ENCODE results near the gene BTN2A1.
"Not testable (repeated sequence)": the region's sequence is repeated elsewhere in the genome, so short reads cannot be mapped to it uniquely, and the experiment has no call there.

The BTN2A1 gene

GRCh38 chr6:26433680-26434079 is 24.1 kb upstream of the BTN2A1 start:
- DNase-seq: not testable (repeated sequence)

- DNase-seq: no peak
These were observed 21.7 kb upstream of the BTN2A1 start for GRCh38 chr6:26436018-26436417.

GRCh38 chr6:26437550-26437949 is 20.2 kb upstream of the BTN2A1 start:
- DNase-seq: no peak

GRCh38 chr6:26438000-26438399 is 19.8 kb upstream of the BTN2A1 start:
- no peak for DNase-seq

- DNase-seq: no peak
These were observed 18.3 kb upstream of the BTN2A1 start for GRCh38 chr6:26439151-26440125.

- no peak for DNase-seq
These were observed 16.8 kb upstream of the BTN2A1 start for GRCh38 chr6:26440977-26441358.

GRCh38 chr6:26441977-26442376 is 15.8 kb upstream of the BTN2A1 start:
- no peak for DNase-seq

- DNase-seq: no peak
These were observed 11.7 kb upstream of the BTN2A1 start for GRCh38 chr6:26445934-26446667.

GRCh38 chr6:26447257-26447656 is 10.5 kb upstream of the BTN2A1 start:
- DNase-seq: no peak

- no peak for DNase-seq
These were observed 7.5 kb upstream of the BTN2A1 start for GRCh38 chr6:26450240-26450639.

GRCh38 chr6:26452631-26453235 is 5.0 kb upstream of the BTN2A1 start:
- DNase-seq: no peak

- DNase-seq: no peak
These were observed 3.1 kb upstream of the BTN2A1 start for GRCh38 chr6:26454631-26455030.

GRCh38 chr6:26455357-26455970 is 2.3 kb upstream of the BTN2A1 start:
- no peak for DNase-seq

- peak in 1 of 2 donors; percentile 72 for DNase-seq
These were observed 420 bp upstream of the BTN2A1 start for GRCh38 chr6:26457264-26457805.

GRCh38 chr6:26459023-26459810 is 1.5 kb downstream of the BTN2A1 start:
- DNase-seq: no peak

- not testable (repeated sequence) for DNase-seq
These were observed 3.6 kb downstream of the BTN2A1 start for GRCh38 chr6:26461353-26461752.

- DNase-seq: no peak
These were observed 6.3 kb downstream of the BTN2A1 start for GRCh38 chr6:26464014-26464413.

- DNase-seq: no peak
These were observed 6.8 kb downstream of the BTN2A1 start for GRCh38 chr6:26464416-26465131.

GRCh38 chr6:26465776-26466175 is 8.0 kb downstream of the BTN2A1 start:
- no peak for DNase-seq

GRCh38 chr6:26468829-26469228 is 11.1 kb downstream of the BTN2A1 start:
- DNase-seq: no peak

GRCh38 chr6:26470643-26471042 is 12.9 kb downstream of the BTN2A1 start:
- DNase-seq: no peak
